SK-N-DZ (cell line): Measurements from ENCODE around the gene NLRP7. TPM values are rescaled to one million over a fixed set of nuclear protein-coding genes. Genes with fewer than 3 reads are reported as not detected.
"Not testable (repeated sequence)": the region's sequence is repeated elsewhere in the genome, so short reads cannot be mapped to it uniquely, and the experiment has no call there.

Experiments used
- DNase-seq: peaks from one replicate; pipeline ENCODE4 v3.0.0-alpha.2; 2015; ENCODE audit warnings: low spot score
- polyA plus RNA-seq, 2 experiments: library from polyadenylated mRNA; depleted of rRNA; stranded (reverse); fragments of >200 nt; gene quantifications; 2 replicates each; pipeline ENCODE4 v1.2.3, GENCODE V29; 2014

The NLRP7 gene
- polyA plus RNA-seq (2014; cell fraction: cytosol; rRNA removed), result not detected in 2 replicates
- not detected in 2 replicates for polyA plus RNA-seq (2014; cell fraction: nucleus; rRNA removed)

DNA sequence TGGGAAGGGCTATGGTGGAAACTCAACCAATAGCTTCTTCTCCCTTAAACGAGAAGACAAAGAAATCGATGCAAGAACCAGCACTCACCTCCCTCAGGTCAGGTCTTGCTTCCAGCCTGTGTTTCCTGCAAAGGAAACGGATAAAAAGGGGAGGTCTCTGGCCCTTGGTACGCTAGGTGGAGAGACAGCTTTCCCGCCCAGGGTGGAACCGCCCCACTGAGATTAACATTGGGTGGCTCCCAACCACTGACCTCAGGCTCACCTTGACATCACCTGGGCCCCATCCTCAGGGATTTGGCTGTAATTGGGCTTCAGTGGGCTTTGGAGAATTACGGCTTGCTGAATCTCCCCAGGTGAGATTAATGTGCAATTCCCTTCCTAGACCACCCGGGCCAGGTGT is at the start of gene NLRP7:
Gene NLRP7 (minus strand): TSS at position 150 of the 400 bp plus-strand sequence.
- DNase-seq, result no peak

DNA sequence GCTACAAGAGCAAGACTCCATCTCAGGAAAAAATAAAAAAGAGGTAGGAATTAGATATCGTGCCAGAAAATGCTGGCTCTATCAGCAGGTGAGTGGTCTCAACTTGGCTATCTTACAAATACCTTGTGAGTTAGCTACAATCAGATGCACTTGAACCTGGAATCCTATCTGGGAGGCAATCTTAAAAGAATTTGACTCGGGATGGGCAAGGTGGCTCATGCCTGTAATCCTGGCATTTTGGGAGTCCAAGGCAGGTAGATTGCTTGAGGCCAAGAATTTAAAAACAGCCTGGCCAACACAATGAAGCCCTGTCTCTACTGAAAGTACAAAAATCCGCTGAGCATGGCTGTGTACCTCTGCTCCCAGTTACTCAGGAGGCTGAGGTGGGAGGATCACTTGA is 48.2 kb upstream of the NLRP7 start:
- DNase-seq, result no peak

DNA sequence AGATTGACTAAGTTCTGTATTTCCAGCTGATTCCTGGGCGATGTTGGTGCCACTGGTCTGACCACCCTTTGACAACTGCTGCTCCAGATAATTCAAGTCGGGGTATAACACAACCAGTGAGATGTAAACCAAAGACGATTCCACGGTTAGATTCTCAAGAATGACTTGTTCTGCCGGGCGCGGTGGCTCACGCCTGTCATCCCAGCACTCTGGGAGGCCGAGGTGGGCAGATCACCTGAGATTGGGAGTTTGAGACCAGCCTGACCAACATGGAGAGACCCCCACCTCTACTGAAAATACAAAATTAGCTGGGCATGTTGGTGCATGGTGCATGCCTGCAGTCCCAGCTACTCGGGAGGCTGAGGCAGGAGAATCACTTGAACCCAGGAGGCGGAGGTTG is 42.2 kb upstream of the NLRP7 start:
- DNase-seq, result not testable (repeated sequence)

DNA sequence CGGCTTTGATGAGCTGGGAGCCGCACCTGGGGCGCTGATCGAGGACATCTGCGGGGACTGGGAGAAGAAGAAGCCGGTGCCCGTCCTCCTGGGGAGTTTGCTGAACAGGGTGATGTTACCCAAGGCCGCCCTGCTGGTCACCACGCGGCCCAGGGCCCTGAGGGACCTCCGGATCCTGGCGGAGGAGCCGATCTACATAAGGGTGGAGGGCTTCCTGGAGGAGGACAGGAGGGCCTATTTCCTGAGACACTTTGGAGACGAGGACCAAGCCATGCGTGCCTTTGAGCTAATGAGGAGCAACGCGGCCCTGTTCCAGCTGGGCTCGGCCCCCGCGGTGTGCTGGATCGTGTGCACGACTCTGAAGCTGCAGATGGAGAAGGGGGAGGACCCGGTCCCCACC is 35.2 kb upstream of the NLRP7 start:
- not testable (repeated sequence) for DNase-seq

DNA sequence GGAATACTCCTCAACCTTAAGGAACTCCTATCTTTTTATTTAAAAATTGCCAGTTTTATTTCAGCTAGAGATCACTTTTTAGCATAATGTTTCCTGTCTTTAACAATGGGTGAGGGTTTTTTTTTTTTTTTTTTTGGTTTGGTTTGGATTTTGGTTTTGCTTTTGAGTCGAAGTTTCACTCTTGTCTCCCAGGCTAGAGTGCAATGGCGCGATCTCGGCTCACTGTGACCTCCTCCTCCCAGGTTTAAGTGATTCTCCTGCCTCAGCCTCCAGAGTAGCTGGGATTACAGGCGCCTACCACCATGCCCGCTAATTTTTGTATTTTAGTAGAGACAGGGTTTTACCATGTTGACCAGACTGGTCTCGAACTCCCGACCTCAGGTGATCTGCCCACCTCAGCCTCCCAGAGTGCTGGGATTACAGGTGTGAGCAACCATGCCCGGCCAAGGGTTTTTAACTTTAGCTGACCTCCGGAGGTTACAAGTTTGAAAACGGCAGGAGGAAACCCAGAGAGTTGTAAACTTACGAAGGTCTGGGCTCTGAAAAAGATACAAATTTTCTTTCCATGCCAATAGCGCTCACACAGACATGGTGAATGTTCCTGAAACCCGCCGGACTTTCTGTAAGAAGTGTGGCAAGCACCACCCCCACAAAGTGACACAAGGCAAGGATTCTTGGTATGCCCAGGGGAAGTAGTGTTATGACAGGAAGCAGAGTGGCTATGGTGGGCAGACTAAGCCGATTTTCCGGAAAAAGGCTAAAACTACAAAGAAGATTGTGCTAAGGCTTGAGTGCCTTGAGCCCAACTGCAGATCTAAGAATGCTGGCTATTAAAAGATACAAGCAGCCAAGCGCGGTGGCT is 26.1 kb upstream of the NLRP7 start:
- not testable (repeated sequence) for DNase-seq

DNA sequence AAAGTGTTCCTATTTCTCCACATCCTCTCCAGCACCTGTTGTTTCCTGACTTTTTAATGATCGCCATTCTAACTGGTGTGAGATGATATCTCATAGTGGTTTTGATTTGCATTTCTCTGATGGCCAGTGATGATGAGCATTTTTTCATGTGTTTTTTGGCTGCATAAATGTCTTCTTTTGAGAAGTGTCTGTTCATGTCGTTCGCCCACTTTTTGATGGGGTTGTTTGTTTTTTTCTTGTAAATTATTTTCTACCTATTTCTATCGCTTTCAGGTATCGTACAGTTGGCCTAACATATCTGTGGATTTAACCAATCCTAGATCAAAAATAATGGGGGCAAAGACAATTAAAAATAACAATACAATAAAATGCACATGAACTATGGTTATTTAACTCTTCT is 24.1 kb upstream of the NLRP7 start:
- DNase-seq, result not testable (repeated sequence)

DNA sequence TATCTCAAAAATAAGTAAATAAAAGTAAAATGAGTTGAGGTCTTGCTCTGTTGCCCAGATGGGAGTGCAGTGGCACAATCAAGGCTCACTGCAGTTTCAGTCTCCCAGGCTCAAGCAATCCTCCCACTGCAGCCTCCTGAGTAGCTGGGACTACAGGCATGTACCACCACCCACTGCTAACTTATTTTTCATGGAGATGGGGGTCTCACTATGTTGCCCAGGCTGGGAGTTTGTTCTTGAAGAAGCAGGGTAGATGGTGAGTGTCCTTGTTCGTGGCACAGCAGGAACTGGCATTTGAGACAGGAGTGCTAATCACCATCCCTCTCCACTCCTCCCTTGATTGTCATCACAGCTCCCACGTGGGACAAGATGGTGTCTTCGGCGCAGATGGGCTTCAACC is 22.3 kb upstream of the NLRP7 start:
- DNase-seq, result no peak

DNA sequence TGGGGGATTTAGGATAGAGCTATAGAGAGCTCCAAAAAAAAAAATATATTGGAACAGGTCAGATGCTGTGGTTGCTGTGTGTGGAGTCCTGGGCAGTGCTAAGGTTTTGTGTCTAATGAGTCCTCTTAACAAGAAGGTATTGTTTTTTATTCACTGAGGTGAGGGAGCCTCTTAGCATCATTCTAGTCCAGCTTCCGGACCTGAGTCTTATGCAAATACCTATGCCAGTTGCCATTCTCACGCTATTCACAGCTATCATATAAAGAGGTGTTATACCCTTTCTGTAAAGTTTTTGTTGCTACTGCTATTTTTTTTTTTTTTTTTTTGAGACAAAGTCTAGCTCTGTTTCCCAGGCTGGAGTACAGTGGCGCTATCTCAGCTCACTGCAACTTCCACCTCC is 20.3 kb upstream of the NLRP7 start:
- no peak for DNase-seq

DNA sequence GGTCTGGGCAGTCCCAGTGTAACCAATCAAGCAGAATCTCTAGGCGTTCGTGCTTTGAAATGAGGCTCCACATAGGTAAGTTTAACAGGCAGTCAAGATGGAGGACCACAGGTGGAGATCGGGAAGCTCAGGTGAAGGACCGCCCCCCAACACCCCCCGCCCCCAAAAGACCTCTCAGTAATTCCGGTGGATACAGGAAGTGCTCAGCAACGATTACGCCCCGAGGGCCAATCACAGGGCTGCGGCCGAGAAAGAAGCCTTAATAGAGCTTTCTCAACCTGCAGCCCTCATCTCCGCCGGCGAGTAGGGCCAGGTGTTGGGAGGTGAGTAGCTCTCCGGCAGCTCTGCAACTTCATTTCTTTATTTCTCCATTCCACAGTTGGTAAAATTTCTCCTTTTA is 17.7 kb upstream of the NLRP7 start:
- DNase-seq, result not testable (repeated sequence)

DNA sequence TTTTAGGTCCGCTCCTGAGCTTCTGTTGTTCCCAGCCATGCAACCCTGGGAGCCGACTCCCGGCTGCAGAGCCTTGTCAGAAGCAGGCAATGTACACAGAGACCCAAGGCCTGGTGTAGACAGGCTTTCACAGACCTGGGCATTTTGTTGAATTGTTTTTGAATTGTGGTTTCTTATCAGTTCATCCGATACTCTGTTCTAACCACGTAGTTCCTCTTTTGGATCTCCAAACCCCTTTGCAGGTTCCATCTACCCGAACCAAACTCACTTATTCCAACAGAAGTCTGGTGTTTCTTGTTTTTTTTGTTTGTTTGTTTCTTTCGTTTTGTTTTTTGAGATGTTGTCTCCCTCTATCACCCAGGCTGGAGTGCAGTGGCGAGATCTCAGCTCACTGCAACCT is 12.5 kb upstream of the NLRP7 start:
- no peak for DNase-seq

DNA sequence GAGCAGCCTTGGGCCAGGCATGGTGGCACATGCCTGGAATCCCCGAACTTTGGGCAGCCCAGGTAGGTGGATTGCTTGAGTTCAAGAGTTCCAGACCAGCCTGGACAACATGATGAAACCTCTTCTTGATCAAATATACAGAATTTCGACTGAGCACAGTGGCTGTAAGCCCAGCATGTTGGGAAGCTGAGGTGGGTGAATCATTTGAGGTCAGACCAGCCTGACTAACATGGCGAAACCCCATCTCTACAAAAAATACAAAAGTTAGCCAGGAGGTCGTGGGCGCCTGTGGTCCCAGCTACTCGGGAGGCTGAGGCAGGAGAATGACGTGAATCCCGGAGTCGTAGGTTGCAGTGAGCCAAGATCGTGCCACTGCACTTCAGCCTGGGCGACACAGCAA is 8.0 kb upstream of the NLRP7 start:
- DNase-seq, result no peak

DNA sequence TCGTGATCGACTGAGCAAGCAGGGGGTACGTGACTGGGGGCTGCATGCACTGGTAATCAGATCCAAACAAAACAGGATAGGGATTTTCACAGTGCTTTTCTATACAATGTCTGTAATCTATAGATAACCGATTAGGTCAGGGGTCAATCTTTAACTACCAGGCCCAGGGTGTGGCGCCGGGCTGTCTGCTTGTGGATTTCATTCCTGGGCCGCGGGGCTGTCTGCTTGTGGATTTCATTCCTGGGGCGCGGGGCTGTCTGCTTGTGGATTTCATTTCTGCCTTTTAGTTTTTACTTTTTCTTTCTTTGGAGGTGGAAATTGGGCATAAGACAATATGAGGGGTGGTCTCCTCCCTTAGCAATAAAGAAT is 6.0 kb upstream of the NLRP7 start:
- DNase-seq, result not testable (repeated sequence)

DNA sequence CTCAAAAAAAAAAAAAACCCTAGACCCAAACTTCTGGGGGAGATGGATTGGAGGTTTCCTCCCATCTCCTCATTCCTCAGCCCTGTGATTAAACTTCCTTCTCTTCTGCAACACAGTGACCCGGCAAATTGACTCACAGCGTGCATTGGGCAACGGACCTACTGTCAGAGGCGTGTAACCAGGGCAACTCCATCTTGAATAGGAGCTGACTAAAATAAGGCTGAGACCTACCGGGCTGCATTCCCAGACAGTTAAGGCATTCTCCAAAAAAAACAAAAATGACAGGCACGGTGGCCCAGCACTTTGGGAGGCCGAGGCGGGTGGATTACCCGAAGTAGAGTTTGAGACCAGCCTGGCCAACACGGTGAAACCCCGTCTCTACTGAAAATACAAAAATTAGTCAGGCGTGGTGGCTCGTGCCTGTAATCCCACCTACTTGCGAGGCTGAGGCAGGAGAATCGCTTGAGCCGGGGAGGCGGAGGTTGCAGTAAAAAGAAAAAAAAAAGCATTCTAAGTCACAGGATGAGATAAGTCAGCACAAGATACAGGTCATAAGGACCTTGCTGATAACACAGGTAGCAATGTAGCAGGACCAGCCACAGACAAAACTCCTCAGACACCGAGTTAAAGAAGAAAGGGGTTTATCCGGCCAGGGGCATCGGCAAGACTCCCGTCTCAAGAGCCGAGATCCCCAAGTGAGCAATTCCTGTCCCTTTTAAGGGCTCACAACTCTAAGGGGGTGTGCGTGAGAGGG is 5.4 kb upstream of the NLRP7 start:
- DNase-seq, result no peak

DNA sequence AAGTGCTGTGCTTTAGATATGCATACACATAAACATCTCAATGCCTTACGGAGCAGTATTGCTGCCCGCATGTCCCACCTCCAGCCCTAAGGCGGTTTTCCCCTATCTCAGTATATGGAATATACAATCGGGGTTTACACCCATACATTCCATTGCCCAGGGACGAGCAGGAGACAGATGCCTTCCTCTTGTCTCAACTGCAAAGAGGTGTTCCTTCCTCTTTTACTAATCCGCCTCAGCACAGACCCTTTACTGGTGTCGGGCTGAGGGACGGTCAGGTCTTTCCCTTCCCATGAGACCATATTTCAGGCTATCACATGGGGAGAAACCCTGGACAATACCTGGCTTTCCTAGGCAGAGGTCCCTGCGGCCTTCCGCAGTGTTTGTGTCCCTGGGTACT is 3.2 kb upstream of the NLRP7 start:
- not testable (repeated sequence) for DNase-seq

DNA sequence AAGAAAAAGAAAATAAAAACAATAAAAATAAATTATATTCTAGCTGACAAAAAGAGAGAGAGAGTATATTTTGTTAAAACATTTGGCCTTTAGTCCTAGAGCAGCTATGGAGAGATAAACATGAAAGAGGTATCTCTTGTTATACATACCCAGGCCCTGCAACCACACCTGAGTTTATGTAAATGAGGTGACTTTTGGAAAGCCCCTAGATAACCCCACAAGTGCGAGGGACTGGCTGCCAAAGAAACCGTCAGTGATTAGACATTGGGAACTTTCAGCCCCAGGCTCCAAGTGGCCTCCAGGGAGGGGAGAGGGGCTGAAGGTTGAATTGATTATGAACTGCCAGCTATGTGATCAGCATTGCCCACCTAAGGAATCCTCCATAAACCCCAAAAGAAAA is 2.1 kb upstream of the NLRP7 start:
- DNase-seq, result no peak

DNA sequence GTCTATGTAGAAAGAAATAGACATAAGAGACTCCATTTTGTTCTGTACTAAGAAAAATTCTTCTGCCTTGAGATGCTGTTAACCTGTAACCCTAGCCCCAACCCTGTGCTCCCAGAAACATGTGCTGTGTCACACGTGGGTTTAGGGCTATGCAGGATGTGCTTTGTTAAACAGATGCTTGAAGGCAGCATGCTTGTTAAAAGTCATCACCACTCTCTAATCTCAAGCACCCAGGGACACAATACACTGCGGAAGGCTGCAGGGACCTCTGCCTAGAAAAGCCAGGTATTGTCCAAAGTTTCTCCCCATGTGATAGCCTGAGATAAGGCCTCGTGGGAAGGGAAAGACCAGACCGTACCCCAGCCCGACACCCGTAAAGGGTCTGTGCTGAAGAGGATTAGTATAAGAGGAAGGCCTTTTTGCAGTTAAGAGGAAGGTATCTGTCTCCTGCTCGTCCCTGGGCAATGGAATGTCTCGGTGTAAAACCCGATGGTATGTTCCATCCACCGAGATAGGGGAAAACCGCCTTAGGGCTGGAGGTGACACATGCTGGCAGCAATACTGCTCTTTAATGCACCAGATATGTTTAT is 3.5 kb downstream of the NLRP7 start:
- DNase-seq, result not testable (repeated sequence)

DNA sequence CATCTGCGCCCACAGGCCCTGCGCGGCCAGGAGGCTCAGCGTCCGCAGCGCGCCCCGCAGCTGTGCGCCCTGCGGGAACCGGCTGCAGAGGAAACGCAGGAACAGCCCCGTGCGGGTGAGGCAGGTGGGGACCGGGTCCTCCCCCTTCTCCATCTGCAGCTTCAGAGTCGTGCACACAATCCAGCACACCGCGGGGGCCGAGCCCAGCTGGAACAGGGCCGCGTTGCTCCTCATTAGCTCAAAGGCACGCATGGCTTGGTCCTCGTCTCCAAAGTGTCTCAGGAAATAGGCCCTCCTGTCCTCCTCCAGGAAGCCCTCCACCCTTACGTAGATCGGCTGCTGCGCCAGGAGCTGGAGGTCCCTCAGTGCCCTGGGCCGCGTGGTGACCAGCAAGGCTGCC is 7.8 kb downstream of the NLRP7 start:
- DNase-seq, result not testable (repeated sequence)

DNA sequence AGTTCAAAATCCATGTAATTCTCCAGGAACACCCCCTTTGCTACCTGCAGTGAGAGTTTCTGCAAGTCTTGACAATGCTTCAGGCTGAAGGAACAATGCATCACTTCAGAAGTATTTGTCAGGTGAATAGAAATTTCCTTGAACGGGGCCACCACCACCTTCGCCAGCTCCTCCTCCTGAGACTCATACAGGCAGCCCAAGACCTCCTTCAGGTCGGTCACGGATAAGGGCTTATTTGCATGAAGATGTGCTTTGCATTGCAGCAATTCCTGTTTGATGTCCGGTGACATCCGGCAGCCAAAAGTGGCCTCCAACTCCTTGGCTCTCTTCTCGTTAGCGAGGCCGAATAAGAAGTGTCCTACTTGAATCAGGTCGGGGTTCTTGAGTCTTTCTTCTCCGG is 8.4 kb downstream of the NLRP7 start:
- DNase-seq, result no peak

DNA sequence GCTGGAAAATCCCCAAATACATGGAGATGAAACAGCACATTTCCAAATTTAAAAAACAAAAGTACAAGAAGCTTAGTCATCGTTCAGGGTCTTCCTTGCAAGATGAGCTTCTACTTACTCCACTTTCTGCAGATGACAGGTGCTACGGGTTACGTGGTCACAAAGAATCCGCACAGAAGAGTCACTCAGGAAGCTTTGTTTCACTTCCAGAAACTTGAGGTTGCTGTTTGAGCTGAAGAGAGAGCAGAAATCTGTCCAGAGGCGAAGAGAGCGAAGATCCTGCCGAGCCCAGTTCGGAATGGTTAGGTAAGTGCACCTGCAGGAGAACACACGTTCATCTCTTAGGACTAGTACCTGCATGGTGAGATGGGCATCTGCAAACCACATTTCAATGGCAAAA is 9.4 kb downstream of the NLRP7 start:
- no peak for DNase-seq

DNA sequence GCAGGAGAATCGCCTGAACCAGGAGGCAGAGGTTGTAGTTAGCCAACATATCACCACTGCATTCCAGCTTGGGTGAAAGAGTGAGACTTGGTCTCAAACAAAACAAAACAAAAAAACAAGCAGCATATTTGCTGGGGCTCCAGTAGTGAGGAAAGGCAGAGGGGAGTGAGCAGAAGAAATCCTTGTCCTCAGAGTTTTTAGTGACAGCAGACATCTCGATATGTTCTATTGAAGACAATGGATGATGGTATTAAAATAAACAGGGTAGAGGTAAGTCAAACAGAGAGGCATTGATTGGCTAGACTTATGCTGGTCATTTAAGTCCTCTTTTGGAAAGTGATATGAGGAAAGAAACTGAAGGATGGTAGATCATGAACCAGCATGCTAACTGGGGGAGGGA is 19.0 kb downstream of the NLRP7 start:
- no peak for DNase-seq

DNA sequence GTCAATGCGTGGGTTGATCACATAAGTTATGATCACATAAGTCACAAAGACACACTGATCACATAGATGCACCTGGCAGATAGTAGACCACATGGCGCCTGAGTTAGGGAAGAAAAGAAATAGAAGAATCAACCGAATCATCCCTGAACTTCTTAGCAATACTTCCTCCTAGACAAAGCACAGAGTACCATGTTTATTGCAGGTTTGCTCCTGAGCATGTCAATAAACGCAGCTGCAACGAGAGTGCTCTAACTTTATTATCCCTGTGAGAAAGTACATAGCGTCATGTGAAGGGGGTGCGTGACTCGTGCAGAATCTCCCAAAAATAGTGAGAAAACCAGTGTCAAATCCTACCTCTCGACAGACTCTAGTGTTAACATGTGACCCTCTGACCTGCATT is 24.1 kb downstream of the NLRP7 start:
- no peak for DNase-seq

DNA sequence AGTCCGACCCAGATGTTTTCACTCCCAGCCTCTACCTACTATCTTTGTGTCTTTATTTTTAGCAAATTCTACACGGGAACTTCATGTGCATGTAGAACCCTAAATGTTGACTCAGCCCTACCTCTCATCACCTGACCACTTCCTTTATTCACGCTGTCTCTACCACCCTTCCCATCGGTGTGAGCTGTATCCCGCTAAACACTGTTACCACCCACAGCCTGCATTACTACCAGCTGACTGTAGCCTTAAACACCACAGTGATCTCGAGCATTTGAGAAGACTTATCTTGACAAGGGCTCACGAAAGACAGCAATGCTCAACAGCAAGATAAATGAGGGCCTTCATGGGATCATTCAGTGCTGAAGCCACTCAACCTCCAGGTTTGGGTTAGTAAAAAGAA is 26.2 kb downstream of the NLRP7 start:
- DNase-seq, result no peak
